Gastroesophageal sphincter (tissue), 3 donors: Measurements from ENCODE around the gene FBXO31.

Source experiments
- EP300 ChIP-seq: sonication (generic); formaldehyde crosslinking; IDR thresholded peaks from one replicate; pipeline ENCODE4 v1.6.1; 2017; ENCODE audit warnings: antibody characterized with exemption, mild to moderate bottlenecking
- POLR2A ChIP-seq, 2 donors: fragments of 450-650 bp; IDR thresholded peaks; one replicate each; pipeline ENCODE4 v1.6.1; 2017; ENCODE audit warnings: antibody characterized with exemption in 2 of 2, mild to moderate bottlenecking in 2 of 2, moderate library complexity in 1 of 2
- POLR2AphosphoS5 ChIP-seq: sonication (generic); formaldehyde crosslinking; IDR thresholded peaks from one replicate; pipeline ENCODE4 v1.6.1; 2017; ENCODE audit warnings: antibody characterized with exemption
- TF ChIP-seq, protein P1 (sequence below), 4 experiments: fragments of 200-600 bp in 2 of 4; fragments of 450-650 bp in 2 of 4; sonication (generic) in 1 of 4; IDR thresholded peaks; one replicate each; pipeline ENCODE4 v1.5.1; 2017 to 2019; ENCODE audit warnings: antibody characterized with exemption in 4 of 4, mild to moderate bottlenecking in 2 of 4, moderate library complexity in 2 of 4

DNA sequence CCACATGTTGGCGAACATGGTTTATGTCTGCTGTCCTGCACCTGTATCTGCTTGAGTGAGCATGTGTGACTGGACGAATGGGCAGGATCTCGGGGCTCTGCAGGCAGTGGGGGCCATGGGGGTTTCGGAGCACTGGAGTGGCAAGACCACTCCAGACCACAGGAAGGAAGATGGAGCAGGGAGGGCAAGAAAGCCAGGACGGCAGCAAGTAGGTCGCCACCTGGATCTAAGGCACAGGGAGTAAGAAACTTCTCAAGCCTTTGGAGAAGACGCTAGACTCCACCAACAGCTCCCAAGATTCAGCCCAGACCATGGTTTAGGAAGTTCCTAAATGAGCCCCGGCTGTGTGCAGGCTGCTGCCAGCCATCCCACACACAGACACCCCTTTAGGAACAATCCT is 33.5 kb downstream of the FBXO31 start:
- TF ChIP-seq, protein P1, sequence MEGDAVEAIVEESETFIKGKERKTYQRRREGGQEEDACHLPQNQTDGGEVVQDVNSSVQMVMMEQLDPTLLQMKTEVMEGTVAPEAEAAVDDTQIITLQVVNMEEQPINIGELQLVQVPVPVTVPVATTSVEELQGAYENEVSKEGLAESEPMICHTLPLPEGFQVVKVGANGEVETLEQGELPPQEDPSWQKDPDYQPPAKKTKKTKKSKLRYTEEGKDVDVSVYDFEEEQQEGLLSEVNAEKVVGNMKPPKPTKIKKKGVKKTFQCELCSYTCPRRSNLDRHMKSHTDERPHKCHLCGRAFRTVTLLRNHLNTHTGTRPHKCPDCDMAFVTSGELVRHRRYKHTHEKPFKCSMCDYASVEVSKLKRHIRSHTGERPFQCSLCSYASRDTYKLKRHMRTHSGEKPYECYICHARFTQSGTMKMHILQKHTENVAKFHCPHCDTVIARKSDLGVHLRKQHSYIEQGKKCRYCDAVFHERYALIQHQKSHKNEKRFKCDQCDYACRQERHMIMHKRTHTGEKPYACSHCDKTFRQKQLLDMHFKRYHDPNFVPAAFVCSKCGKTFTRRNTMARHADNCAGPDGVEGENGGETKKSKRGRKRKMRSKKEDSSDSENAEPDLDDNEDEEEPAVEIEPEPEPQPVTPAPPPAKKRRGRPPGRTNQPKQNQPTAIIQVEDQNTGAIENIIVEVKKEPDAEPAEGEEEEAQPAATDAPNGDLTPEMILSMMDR (IDR thresholded peaks at IDR 0.05) = no peak
- no peak for TF ChIP-seq POLR2A (IDR thresholded peaks at IDR 0.05)
- no peak for TF ChIP-seq POLR2AphosphoS5
- no peak for TF ChIP-seq EP300
